ENCODE measurements around the gene AHCYL1. TPM values are rescaled to one million over a fixed set of nuclear protein-coding genes. Genes with fewer than 3 reads are reported as not detected.

Gene AHCYL1
- total RNA-seq, 6 experiments from 2014 or later, result 51.4 to 77.5 (median 56.0) TPM

GRCh38 chr1:110048240-110048639 lies 63.7 kb downstream of the AHCYL1 start:
- intact Hi-C loops (cut with DNase I), result no loop called here
- WGBS (ENCODE audit: insufficient coverage, low coverage, low lambda C conversion rate, missing lambda C conversion rate), result 59% methylated on average over 5 of the region's 5 CpGs
- no peaks in the 10 kb centered on the region for H3K27me3 ChIP-seq
- no peak overlapping the region for H3K27ac ChIP-seq
- DNase-seq (peak in 1 of 3 donors; percentile 46), ATAC-seq (peak; percentile 33 to 76 (median 54))
- peaks cover 0 to 18% (median 0%) of the 10 kb centered on the region in 4 donors for H3K4me1 ChIP-seq
- H3K36me3 ChIP-seq, result peaks cover 10 to 73% (median 35%) of the 10 kb centered on the region in 4 donors
- no peaks in the 10 kb centered on the region for H3K9me3 ChIP-seq
- H3K4me3 ChIP-seq, result no peak overlapping the region
- TF ChIP-seq POLR2A (IDR thresholded peaks at IDR 0.05) (no peak), CTCF (IDR thresholded peaks at IDR 0.05) (no peak)

DNA sequence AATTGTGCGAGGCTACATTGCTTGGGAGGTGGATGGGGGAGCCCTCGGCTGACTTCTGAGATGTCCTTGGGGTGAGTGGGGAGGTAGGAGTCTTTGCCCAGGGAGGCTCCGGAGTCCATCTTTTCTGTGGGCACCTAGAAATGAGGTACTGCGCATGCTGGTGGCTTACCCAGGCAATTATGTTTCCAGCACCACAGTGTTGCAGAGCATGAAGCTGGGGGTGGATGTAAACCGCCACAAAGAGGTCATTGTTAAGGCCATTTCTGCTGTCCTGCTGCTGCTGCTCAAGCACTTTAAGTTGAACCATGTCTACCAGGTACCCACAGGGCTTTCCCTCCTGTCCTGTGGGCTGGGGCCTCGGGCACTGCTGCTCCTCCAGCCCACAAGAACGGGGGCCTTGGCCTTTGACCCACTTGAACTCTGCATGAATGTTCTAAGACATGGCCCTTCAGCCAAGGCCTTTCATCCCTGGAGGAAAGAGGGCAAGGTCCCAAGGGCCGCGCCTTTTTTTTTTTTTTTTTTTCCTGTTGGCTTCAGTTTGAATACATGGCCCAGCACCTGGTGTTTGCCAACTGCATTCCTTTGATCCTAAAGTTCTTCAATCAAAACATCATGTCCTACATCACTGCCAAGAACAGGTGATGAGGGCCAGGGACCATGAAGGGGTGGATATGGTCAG lies 64.5 kb downstream of the AHCYL1 start:
- DNase-seq (no peak), ATAC-seq (peak in 1 of 4 donors; percentile 13)
- peaks cover 0 to 18% (median 0%) of the 10 kb centered on the region in 4 donors for H3K4me1 ChIP-seq
- intact Hi-C loops (cut with DNase I), result no loop called here
- no peaks in the 10 kb centered on the region for H3K27me3 ChIP-seq
- WGBS (ENCODE audit: insufficient coverage, low coverage, low lambda C conversion rate, missing lambda C conversion rate), result 78% methylated on average over 5 of the region's 9 CpGs
- no peak for TF ChIP-seq CTCF (IDR thresholded peaks at IDR 0.05)
- TF ChIP-seq POLR2A (IDR thresholded peaks at IDR 0.05), result no peak
- no peak overlapping the region for H3K27ac ChIP-seq
- H3K4me3 ChIP-seq, result no peak overlapping the region
- no peaks in the 10 kb centered on the region for H3K9me3 ChIP-seq
- peaks cover 7 to 69% (median 32%) of the 10 kb centered on the region in 4 donors for H3K36me3 ChIP-seq

DNA sequence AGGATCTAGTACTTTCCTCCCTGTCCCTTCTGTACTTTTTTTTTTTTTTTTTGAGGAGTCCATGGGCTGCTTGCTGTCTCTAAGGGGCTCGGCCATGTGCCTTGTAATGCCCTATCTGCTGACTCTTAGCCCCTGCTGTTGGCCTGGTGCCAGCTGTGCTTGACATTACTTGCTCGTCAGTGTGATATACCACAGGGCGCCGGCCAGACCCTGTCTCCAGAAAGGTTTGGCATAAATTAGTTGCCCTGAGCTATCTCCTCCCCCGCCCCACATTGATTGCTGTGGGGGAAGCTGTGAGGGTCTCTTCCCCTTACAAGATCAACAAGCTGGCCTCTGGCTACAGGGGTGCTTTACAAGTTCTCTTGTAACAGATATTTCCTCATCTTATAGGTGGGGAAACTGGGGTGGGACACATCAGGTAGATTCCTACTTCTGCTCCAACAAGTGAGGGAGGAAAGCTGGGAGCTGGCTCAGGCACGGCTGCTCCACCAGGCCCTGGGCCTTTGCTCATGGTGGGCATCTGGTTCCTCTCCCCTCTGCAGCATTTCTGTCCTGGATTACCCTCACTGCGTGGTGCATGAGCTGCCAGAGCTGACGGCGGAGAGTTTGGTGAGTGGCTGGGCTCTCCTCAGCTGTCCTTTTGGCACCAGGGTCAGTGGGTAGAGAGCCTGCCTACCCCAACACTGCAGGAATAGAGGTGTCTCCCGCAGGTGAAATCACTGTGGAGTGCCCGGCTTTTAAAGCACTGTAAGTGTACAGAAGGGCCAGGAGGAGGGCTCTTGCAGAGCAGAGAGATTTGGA lies 65.4 kb downstream of the AHCYL1 start:
- Histone ChIP-seq H3K4me1 (peaks cover 0 to 18% (median 0%) of the 10 kb centered on the region in 4 donors), H3K9me3 (no peaks in the 10 kb centered on the region), H3K4me3 (no peak overlapping the region), H3K27ac (no peak overlapping the region), H3K36me3 (peaks cover 6 to 67% (median 32%) of the 10 kb centered on the region in 4 donors), H3K27me3 (no peaks in the 10 kb centered on the region)
- ATAC-seq, result no peak
- intact Hi-C loops (cut with DNase I), result loop anchor here (5.0 to 10.0 kb wide), 2 partner anchors 55 to 57 kb away; no protein-coding TSS in a partner anchor
- TF ChIP-seq POLR2A (IDR thresholded peaks at IDR 0.05) (no peak), CTCF (IDR thresholded peaks at IDR 0.05) (no peak)
- DNase-seq, result no peak
- WGBS (ENCODE audit: insufficient coverage, low coverage, low lambda C conversion rate, missing lambda C conversion rate), result 73% methylated on average over 6 of the region's 11 CpGs

DNA sequence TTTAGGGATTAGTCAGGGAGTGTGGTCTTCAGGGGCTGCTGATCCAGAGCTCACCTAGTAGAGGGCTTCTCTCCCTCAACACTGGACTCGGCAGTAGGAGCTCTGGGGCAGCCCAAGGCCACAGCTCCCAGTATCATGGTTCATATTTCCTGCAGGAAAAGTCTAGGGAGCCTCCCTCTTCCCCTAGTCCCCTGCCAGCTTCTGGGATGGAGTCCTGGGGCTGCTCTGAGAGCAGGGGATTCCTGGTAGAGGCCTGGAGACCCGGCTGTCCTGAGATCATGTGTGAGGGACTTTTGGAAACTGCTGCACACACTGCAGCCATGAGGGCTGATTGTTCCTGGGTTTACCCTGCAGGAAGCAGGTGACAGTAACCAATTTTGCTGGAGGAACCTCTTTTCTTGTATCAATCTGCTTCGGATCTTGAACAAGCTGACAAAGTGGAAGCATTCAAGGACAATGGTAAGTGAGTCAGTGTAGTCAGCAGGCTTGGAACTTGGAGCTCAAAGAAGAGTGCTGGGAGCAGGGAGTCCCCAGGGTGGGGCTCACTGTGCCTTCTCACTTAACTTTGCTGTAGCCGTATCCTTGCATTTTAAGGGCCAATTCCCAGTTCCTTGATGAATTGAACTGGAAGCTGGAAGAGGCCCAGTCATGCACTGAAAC lies 66.2 kb downstream of the AHCYL1 start:
- intact Hi-C loops (cut with DNase I), result loop anchor here (5.0 to 10.0 kb wide), 2 partner anchors 54 to 57 kb away; no protein-coding TSS in a partner anchor
- DNase-seq, result no peak
- TF ChIP-seq POLR2A (IDR thresholded peaks at IDR 0.05) (no peak), CTCF (IDR thresholded peaks at IDR 0.05) (no peak)
- Histone ChIP-seq H3K36me3 (peaks cover 0 to 67% (median 32%) of the 10 kb centered on the region in 4 donors), H3K27me3 (no peaks in the 10 kb centered on the region), H3K9me3 (no peaks in the 10 kb centered on the region), H3K27ac (no peak overlapping the region), H3K4me3 (no peak overlapping the region), H3K4me1 (peaks cover 0 to 18% (median 0%) of the 10 kb centered on the region in 4 donors)
- WGBS (ENCODE audit: insufficient coverage, low coverage, low lambda C conversion rate, missing lambda C conversion rate), result 86% methylated on average over 3 of the region's 4 CpGs
- peak in 2 of 4 donors; percentile 20 to 36 for ATAC-seq
